HepG2 (cell line): ENCODE measurements around the gene EHBP1. TPM values are rescaled to one million over a fixed set of nuclear protein-coding genes. Genes with fewer than 3 reads are reported as not detected.

Experiments
- ATAC-seq: fragments of 200-7000 bp; cut with Tn5 transposase; 3 replicates; pipeline ENCODE4 v1.9.1; 2020; ENCODE audit warnings: mild to moderate bottlenecking, moderate library complexity
- BruUV-seq: library from RNA; stranded (reverse); fragments of 400-500 nt; replicated peaks from 2 replicates; lab custom pipeline; 2021; lab: Mats Ljungman, UMichigan
- CTCF ChIA-PET: fragments of 300-600 bp; formaldehyde crosslinking; extraction: SDS; loops from one replicate; lab custom pipeline; 2021; ENCODE audit warnings: low total read pairs, inconsistent platforms, low intra/inter-chr PET ratio; lab: Yijun Ruan, JAX
- POLR2A ChIA-PET: fragments of 350-600 bp; sonication (Branson Sonifier 250); formaldehyde crosslinking; loops from one replicate; lab custom pipeline; 2020; ENCODE audit warnings: antibody characterized with exemption, inconsistent platforms; lab: Yijun Ruan, JAX
- DNase-seq: peaks from one replicate; pipeline ENCODE4 v3.0.0-alpha.2; 2015; ENCODE audit warnings: low spot score
- FAIRE-seq: peaks from 3 replicates; lab custom pipeline; 2011; peaks lifted over from hg19 to GRCh38; lab: Jason Lieb, UNC
- H2AFZ ChIP-seq: one replicate; pipeline ENCODE4 v1.6.1; 2011; ENCODE audit warnings: low read length, inconsistent platforms
- H3K27ac ChIP-seq: fragments of 300-600 bp; 3 replicates; pipeline ENCODE4 v1.8.0; 2011; ENCODE audit warnings: mixed run types, mild to moderate bottlenecking, mixed read lengths, low read length, inconsistent platforms; ENCODE audit not compliant: insufficient read depth; ENCODE audit errors: extremely low read length
- H3K27me3 ChIP-seq, 2 experiments: fragments of 200-600 bp in 1 of 2; 2 replicates in 1 of 2; 3 replicates in 1 of 2; pipeline versions ENCODE4 v1.6.0 to v1.8.0; 2011; ENCODE audit warnings: low read length in 2 of 2, mild to moderate bottlenecking in 2 of 2, moderate library complexity in 2 of 2, inconsistent platforms in 1 of 2; ENCODE audit not compliant: insufficient read depth in 2 of 2, control insufficient read depth in 1 of 2
- H3K36me3 ChIP-seq, 2 experiments: fragments of 200-600 bp in 1 of 2; replicated peaks in 1 of 2; 2 replicates in 1 of 2; 3 replicates in 1 of 2; pipeline versions ENCODE4 v1.5.1 to v1.8.0; 2011; ENCODE audit warnings: low read length in 2 of 2, inconsistent platforms in 1 of 2; ENCODE audit not compliant: insufficient read depth in 2 of 2, control insufficient read depth in 1 of 2
- H3K4me1 ChIP-seq: 2 replicates; pipeline ENCODE4 v1.5.1; 2012; ENCODE audit warnings: low read length, inconsistent platforms; ENCODE audit not compliant: insufficient read depth
- H3K4me2 ChIP-seq: 2 replicates; pipeline ENCODE4 v1.6.0; 2011; ENCODE audit warnings: low read depth, low read length, inconsistent platforms
- H3K4me3 ChIP-seq, 3 experiments: fragments of 200-600 bp in 1 of 3; sonication (generic), shearing (Covaris generic) in 1 of 3; replicated peaks in 1 of 3; 2 replicates each; pipeline ENCODE4 v1.5.1; 2011 to 2016; ENCODE audit warnings: low read length in 3 of 3, inconsistent platforms in 2 of 3, low read depth in 2 of 3, mild to moderate bottlenecking in 2 of 3, control low read depth in 1 of 3, mixed read lengths in 1 of 3; ENCODE audit not compliant: insufficient read depth in 1 of 3
- H3K79me2 ChIP-seq: one replicate; pipeline ENCODE4 v1.6.1; 2011; ENCODE audit warnings: low read length, inconsistent platforms; ENCODE audit not compliant: insufficient read depth
- H3K9ac ChIP-seq: 2 replicates; pipeline ENCODE4 v1.6.0; 2011; ENCODE audit warnings: mild to moderate bottlenecking, low read depth, low read length, inconsistent platforms; ENCODE audit not compliant: insufficient read depth
- H3K9me3 ChIP-seq: 2 replicates; pipeline ENCODE4 v1.5.1; 2012; ENCODE audit warnings: mild to moderate bottlenecking, low read length
- H4K20me1 ChIP-seq: 2 replicates; pipeline ENCODE4 v1.6.0; 2011; ENCODE audit warnings: inconsistent platforms, mild to moderate bottlenecking, low read length, moderate library complexity; ENCODE audit not compliant: insufficient read depth
- CBFB ChIP-seq: sonication (generic); formaldehyde crosslinking; IDR thresholded peaks from 2 replicates; pipeline ENCODE4 v1.4.0; 2020; ENCODE audit warnings: missing genetic modification reagents
- POLR2AphosphoS2 ChIP-seq: IDR thresholded peaks from 2 replicates; pipeline ENCODE4 v1.6.1; 2011; ENCODE audit warnings: low read depth, low read length, improper control_type of control experiment
- RBM22 ChIP-seq: fragments of 200-400 bp; formaldehyde crosslinking; optimal IDR thresholded peaks from 2 replicates; pipeline ENCODE3; 2017; ENCODE audit warnings: mild to moderate bottlenecking, low read length, moderate library complexity
- WGBS: methylation state at CpG from one replicate; pipeline ENCODE4 v1.1.6; 2017; ENCODE audit warnings: low lambda C conversion rate; 5-methylcytosine and 5-hydroxymethylcytosine counted together
- in situ Hi-C: cut with HindIII; loops from 2 replicates; pipeline ENCODE4 v1.10.0; 2017; ENCODE audit warnings: low pct_unique_long_range_greater_than_20kb; ENCODE audit not compliant: extremely low pct_ligation_motif_present
- intact Hi-C: fragments of 100-400 bp; cut with micrococcal nuclease; formaldehyde crosslinking; loops from one replicate; pipeline ENCODE4 v1.10.0; 2022; ENCODE audit not compliant: unreplicated experiment
- polyA plus RNA-seq, 8 experiments: library from polyadenylated mRNA; depleted of rRNA in 3 of 8; stranded (reverse) in 7 of 8; unstranded in 1 of 8; fragments of >200 nt; fragmentation: Illumina TruSeq in 4 of 8; extraction: Trizol in 4 of 8; gene quantifications; 2 replicates each; pipeline versions ENCODE4 v1.2.1 to v1.2.3, GENCODE V29; 2011 to 2016; ENCODE audit warnings: low read depth in 4 of 8, missing spikeins in 1 of 8, mixed read lengths in 1 of 8; ENCODE audit not compliant: insufficient read depth in 1 of 8
- total RNA-seq, 5 experiments: library from RNA; depleted of rRNA; stranded (reverse); fragments of >200 nt; fragmentation: Illumina TruSeq; extraction: Trizol; gene quantifications; 2 replicates each; pipeline ENCODE4 v1.2.3, GENCODE V29; 2016; ENCODE audit warnings: low read depth in 1 of 5
- TF ChIP-seq, protein P1 (sequence below): IDR thresholded peaks from 2 replicates; pipeline ENCODE4 v1.6.1; 2018; ENCODE audit warnings: missing genetic modification reagents

The EHBP1 gene
- total and polyA plus RNA-seq, 2 of the 13 experiments (the other 11 are each of a cell fraction or from before 2014, with no cell fraction given): 93.5 to 146 TPM

DNA sequence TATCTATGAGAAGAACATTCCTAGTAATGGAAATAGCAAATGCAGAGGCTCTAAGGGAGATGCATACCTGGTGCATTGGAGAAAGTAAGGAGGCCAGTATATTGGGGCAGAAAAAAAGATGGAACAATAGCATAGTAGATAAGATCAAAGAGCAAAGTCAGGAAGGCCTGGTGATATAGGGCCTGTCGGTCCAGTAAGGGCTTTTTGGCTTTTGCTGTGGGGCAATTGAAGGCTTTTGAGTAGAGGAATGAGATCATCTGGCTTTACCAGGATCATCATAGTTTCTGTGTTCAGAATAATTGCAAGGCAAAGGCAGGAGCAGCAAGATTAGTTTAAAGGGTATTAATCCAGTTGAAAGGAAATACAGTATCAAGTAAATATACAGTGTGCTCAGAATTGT, 111.8 kb downstream of the EHBP1 start:
- no peak overlapping the region for H3K9ac ChIP-seq
- TSS peak; percentile 13 for BruUV-seq
- H3K36me3 ChIP-seq: peaks cover 9 to 19% of the 10 kb centered on the region in 2 experiments
- ATAC-seq (no peak), DNase-seq (no peak), FAIRE-seq (no peak)
- ChIA-PET POLR2A (no interaction called here), CTCF (no interaction called here)
- H4K20me1 ChIP-seq: peaks cover 63% of the 10 kb centered on the region
- no peaks in the 10 kb centered on the region for H3K27me3 ChIP-seq
- 81% methylated on average over 1 of the region's 1 CpG for WGBS
- H3K4me3 ChIP-seq: no peak overlapping the region
- H2AFZ ChIP-seq: no peak overlapping the region
- in situ Hi-C loops (no loop called here), intact Hi-C loops (no loop called here)
- no peak overlapping the region for H3K27ac ChIP-seq
- peak; percentile 56 for TF ChIP-seq RBM22
- TF ChIP-seq, protein P1, sequence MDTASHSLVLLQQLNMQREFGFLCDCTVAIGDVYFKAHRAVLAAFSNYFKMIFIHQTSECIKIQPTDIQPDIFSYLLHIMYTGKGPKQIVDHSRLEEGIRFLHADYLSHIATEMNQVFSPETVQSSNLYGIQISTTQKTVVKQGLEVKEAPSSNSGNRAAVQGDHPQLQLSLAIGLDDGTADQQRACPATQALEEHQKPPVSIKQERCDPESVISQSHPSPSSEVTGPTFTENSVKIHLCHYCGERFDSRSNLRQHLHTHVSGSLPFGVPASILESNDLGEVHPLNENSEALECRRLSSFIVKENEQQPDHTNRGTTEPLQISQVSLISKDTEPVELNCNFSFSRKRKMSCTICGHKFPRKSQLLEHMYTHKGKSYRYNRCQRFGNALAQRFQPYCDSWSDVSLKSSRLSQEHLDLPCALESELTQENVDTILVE: no peak
- TF ChIP-seq POLR2AphosphoS2: 0 out of 2 replicates have a peak, but pooled peaks have one; percentile 15
- peaks cover 27% of the 10 kb centered on the region for H3K4me1 ChIP-seq
- no peak overlapping the region for H3K4me2 ChIP-seq
- H3K9me3 ChIP-seq: no peaks in the 10 kb centered on the region
- peaks cover 80% of the 10 kb centered on the region for H3K79me2 ChIP-seq

DNA sequence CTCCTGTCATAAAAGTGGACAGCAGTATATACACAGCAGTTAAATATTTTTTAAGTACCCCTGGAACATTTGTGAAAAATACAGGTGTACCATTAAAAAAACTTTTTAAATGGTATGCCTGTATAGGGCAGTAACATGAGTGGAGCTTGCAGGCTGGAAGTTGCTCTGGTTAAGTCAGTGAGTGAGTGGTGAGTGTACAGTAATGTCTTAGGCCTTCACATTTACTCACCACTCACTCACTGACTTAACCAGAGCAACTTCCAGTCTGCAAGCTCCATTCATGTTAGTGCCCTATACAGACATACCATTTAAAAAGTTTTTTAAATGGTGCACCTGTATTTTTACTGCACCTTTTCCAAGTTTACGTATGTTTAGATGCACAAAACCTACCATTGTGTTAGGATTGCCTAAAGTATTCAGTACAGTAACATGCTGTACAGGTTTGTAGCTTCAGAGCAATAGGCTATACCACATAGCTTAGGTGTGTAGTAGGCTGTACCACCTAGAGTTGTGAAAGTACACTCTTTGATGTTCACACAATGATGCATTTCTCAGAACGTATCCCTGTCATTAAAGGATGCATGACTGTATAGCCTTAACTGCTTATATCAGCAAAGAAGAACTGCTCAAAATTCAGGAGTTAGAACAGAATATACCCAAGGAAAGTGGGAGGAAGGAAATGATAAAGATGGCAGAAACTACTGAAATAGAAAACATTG, 112.6 kb downstream of the EHBP1 start:
- H3K36me3 ChIP-seq: peaks cover 7 to 15% of the 10 kb centered on the region in 2 experiments
- peak; percentile 24; the same call in 1 of the 3 replicates for ATAC-seq
- H4K20me1 ChIP-seq: peaks cover 64% of the 10 kb centered on the region
- WGBS: 96% methylated on average over 2 of the region's 2 CpGs
- no peak for FAIRE-seq
- no peaks in the 10 kb centered on the region for H3K27me3 ChIP-seq
- TF ChIP-seq POLR2AphosphoS2 (peak; percentile 80; the same call in 1 of the 2 replicates), CBFB (CRISPR knock-in tag) (no peak), RBM22 (peak; percentile 74)
- no peaks in the 10 kb centered on the region for H3K9me3 ChIP-seq
- H2AFZ ChIP-seq: no peak overlapping the region
- peaks cover 80% of the 10 kb centered on the region for H3K79me2 ChIP-seq
- no peak overlapping the region for H3K4me3 ChIP-seq
- DNase-seq: no peak
- H3K9ac ChIP-seq: no peak overlapping the region
- intact Hi-C loops (no loop called here), in situ Hi-C loops (no loop called here)
- BruUV-seq: no TSS peak
- POLR2A ChIA-PET: no interaction called here
- no peak overlapping the region for H3K27ac ChIP-seq
- CTCF ChIA-PET: no interaction called here
- H3K4me1 ChIP-seq: peaks cover 27% of the 10 kb centered on the region
- no peak overlapping the region for H3K4me2 ChIP-seq
